GM12891 (cell line): ENCODE results near the gene SFXN5.

Source experiments
- PAX5 ChIP-seq: IDR thresholded peaks from 2 replicates; pipeline ENCODE4 v1.6.1; 2011; ENCODE audit warnings: low read length, moderate library complexity, mild to moderate bottlenecking; ENCODE audit not compliant: insufficient read depth, severe bottlenecking
- POLR2A ChIP-seq: IDR thresholded peaks from 2 replicates; pipeline ENCODE4 v1.6.1; 2011; ENCODE audit warnings: low read depth, low read length, control low read depth
- POLR2AphosphoS5 ChIP-seq: IDR thresholded peaks from 2 replicates; pipeline ENCODE4 v1.6.1; 2011; ENCODE audit warnings: low read depth, low read length, control low read depth
- POU2F2 ChIP-seq: IDR thresholded peaks from 2 replicates; pipeline ENCODE4 v1.6.1; 2011; ENCODE audit warnings: low read depth, mild to moderate bottlenecking, control low read depth, low read length, moderate library complexity
- SPI1 ChIP-seq: IDR thresholded peaks from 2 replicates; pipeline ENCODE4 v1.6.1; 2011; ENCODE audit warnings: low read depth, low read length, control low read depth
- TAF1 ChIP-seq: IDR thresholded peaks from 2 replicates; pipeline ENCODE4 v1.6.1; 2011; ENCODE audit warnings: low read depth, low read length, control low read depth

DNA sequence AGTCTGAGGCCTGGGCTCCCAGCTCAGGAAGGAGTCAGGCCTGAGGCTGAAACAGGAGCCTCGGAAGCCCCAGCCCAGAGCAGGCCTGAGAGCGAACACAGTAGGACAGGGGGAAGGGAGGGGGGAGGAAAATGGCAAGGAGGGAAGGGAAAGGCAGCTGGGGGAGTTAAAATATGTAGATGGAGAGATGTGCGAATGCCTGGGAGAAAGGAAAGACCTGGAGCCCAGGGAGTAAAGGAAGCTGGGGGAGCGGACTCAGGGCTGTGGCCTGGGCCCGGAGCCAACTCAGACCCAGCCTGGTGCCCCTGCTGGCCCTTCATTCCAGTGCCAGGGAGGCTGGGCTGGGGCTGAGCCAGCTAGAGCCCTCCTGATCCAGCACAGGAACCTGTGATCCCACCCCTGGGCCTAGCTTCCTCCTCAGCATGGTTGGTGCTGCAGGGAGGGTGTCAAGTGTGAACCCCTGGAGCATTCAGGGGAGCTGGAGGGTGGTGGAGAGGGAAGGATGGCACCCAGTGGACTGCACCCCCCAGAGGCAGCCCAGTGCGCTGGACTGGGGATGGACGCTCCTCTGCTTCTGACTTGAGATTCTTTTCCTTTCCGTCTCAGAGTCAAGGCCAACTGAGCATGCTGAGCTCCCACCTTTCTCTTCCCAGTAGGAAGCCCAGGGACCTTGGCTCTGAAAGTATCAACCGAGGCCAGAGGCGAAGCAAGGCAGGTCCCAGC lies 107.9 kb downstream of the SFXN5 start:
- TF ChIP-seq POLR2A: no peak
- TF ChIP-seq TAF1: no peak
- no peak for TF ChIP-seq POLR2AphosphoS5
- no peak for TF ChIP-seq POU2F2
- TF ChIP-seq PAX5: no peak
- TF ChIP-seq SPI1: no peak
